Neural progenitor cell (in vitro differentiated cells): ENCODE results near the gene JADE2. TPM values are rescaled to one million over a fixed set of nuclear protein-coding genes. Genes with fewer than 3 reads are reported as not detected.
"Not testable (repeated sequence)": the region's sequence is repeated elsewhere in the genome, so short reads cannot be mapped to it uniquely, and the experiment has no call there.

Experiments used
- DNase-seq: peaks from one replicate; pipeline ENCODE4 v3.0.0-alpha.2; 2016; ENCODE audit warnings: low spot score
- H2AFZ ChIP-seq: fragments of 200-600 bp; sonication (generic); replicated peaks from 2 replicates; pipeline ENCODE4 v1.6.1; 2016; ENCODE audit warnings: antibody characterized with exemption
- H3F3A ChIP-seq: fragments of 200-600 bp; sonication (generic); 2 replicates; pipeline ENCODE4 v1.6.1; 2016; ENCODE audit warnings: antibody characterized with exemption, low read depth
- H3K27ac ChIP-seq: fragments of 200-600 bp; sonication (generic); 2 replicates; pipeline ENCODE4 v1.5.1; 2016; ENCODE audit warnings: mild to moderate bottlenecking
- H3K27me3 ChIP-seq: fragments of 200-600 bp; sonication (generic); 2 replicates; pipeline ENCODE4 v1.6.1; 2016; ENCODE audit warnings: mild to moderate bottlenecking, moderate library complexity
- H3K36me3 ChIP-seq: fragments of 200-600 bp; sonication (generic); 2 replicates; pipeline ENCODE4 v1.5.1; 2016
- H3K4me1 ChIP-seq: fragments of 200-600 bp; sonication (generic); 2 replicates; pipeline ENCODE4 v1.6.1; 2016; ENCODE audit warnings: mixed run types
- H3K4me2 ChIP-seq: fragments of 200-600 bp; sonication (generic); 2 replicates; pipeline ENCODE4 v1.6.1; 2016
- H3K4me3 ChIP-seq: fragments of 200-600 bp; sonication (generic); 2 replicates; pipeline ENCODE4 v1.5.1; 2016
- H3K79me2 ChIP-seq: fragments of 200-600 bp; sonication (generic); 2 replicates; pipeline ENCODE4 v1.6.1; 2016; ENCODE audit warnings: low read depth
- H3K9ac ChIP-seq: fragments of 200-600 bp; sonication (generic); 2 replicates; pipeline ENCODE4 v1.6.1; 2016
- H3K9me3 ChIP-seq: fragments of 200-600 bp; sonication (generic); 2 replicates; pipeline ENCODE4 v1.5.1; 2016; ENCODE audit warnings: low read depth
- H4K20me1 ChIP-seq: fragments of 200-600 bp; sonication (generic); 2 replicates; pipeline ENCODE4 v1.6.1; 2016; ENCODE audit warnings: low read depth
- H3K27ac Mint-ChIP-seq: 3 replicates; pipeline ENCODE4 v1.8.0; 2021; ENCODE audit warnings: mixed read lengths
- H3K27me3 Mint-ChIP-seq: 2 replicates; pipeline ENCODE4 v1.8.0; 2022; ENCODE audit warnings: low read depth, mild to moderate bottlenecking, inconsistent platforms, moderate library complexity, mixed read lengths; ENCODE audit not compliant: insufficient read depth
- H3K36me3 Mint-ChIP-seq: 3 replicates; pipeline ENCODE4 v1.8.0; 2021; ENCODE audit warnings: mixed read lengths
- H3K4me1 Mint-ChIP-seq: 3 replicates; pipeline ENCODE4 v1.8.0; 2021; ENCODE audit warnings: mixed read lengths
- H3K4me3 Mint-ChIP-seq: 3 replicates; pipeline ENCODE4 v1.8.0; 2021; ENCODE audit warnings: mild to moderate bottlenecking, moderate library complexity, mixed read lengths
- H3K9me3 Mint-ChIP-seq: 3 replicates; pipeline ENCODE4 v1.8.0; 2020; ENCODE audit warnings: mixed read lengths
- EZH2 ChIP-seq: fragments of 200-600 bp; sonication (generic); IDR thresholded peaks from 2 replicates; pipeline ENCODE4 v1.6.1; 2017; ENCODE audit warnings: antibody characterized with exemption, mild to moderate bottlenecking, moderate library complexity
- EZH2phosphoT487 ChIP-seq: fragments of 200-600 bp; sonication (generic); IDR thresholded peaks from 2 replicates; pipeline ENCODE4 v1.6.1; 2017; ENCODE audit warnings: antibody characterized with exemption
- total RNA-seq: library from RNA; depleted of rRNA; stranded (reverse); fragments of >200 nt; gene quantifications from 2 replicates; pipeline ENCODE4 v1.2.3, GENCODE V29; 2015; ENCODE audit warnings: low replicate concordance
- TF ChIP-seq, protein P1 (sequence below): fragments of 200-600 bp; sonication (generic); IDR thresholded peaks from 2 replicates; pipeline ENCODE4 v1.5.1; 2017; ENCODE audit warnings: antibody characterized with exemption, mild to moderate bottlenecking

The JADE2 gene
- total RNA-seq, 1 donor from 2014 or later: 1.7 TPM

- Histone ChIP-seq H3K27ac (no peak overlapping the region), H2AFZ (no peak overlapping the region), H4K20me1 (no peaks in the 10 kb centered on the region), H3K9ac (no peak overlapping the region), H3K4me2 (no peak overlapping the region), H3K36me3 (no peaks in the 10 kb centered on the region), H3K27me3 (no peaks in the 10 kb centered on the region), H3K4me3 (no peak overlapping the region), H3K9me3 (no peaks in the 10 kb centered on the region), H3K79me2 (no peaks in the 10 kb centered on the region), H3K4me1 (peaks cover 3% of the 10 kb centered on the region), H3F3A (peaks cover 10% of the 10 kb centered on the region)
- DNase-seq: no peak
- H3K27ac Mint-ChIP-seq: no peak overlapping the region
- TF ChIP-seq EZH2phosphoT487 (no peak), EZH2 (no peak)
- TF ChIP-seq, protein P1, sequence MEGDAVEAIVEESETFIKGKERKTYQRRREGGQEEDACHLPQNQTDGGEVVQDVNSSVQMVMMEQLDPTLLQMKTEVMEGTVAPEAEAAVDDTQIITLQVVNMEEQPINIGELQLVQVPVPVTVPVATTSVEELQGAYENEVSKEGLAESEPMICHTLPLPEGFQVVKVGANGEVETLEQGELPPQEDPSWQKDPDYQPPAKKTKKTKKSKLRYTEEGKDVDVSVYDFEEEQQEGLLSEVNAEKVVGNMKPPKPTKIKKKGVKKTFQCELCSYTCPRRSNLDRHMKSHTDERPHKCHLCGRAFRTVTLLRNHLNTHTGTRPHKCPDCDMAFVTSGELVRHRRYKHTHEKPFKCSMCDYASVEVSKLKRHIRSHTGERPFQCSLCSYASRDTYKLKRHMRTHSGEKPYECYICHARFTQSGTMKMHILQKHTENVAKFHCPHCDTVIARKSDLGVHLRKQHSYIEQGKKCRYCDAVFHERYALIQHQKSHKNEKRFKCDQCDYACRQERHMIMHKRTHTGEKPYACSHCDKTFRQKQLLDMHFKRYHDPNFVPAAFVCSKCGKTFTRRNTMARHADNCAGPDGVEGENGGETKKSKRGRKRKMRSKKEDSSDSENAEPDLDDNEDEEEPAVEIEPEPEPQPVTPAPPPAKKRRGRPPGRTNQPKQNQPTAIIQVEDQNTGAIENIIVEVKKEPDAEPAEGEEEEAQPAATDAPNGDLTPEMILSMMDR: no peak
- peaks cover 34% of the 10 kb centered on the region for H3K4me1 Mint-ChIP-seq
- peaks cover 8% of the 10 kb centered on the region for H3K27me3 Mint-ChIP-seq
- H3K36me3 Mint-ChIP-seq: peaks cover under 1% of the 10 kb centered on the region
- peaks cover 3% of the 10 kb centered on the region for H3K9me3 Mint-ChIP-seq
- no peak overlapping the region for H3K4me3 Mint-ChIP-seq
Observed at GRCh38 chr5:134551901-134552300, 26.4 kb downstream of the JADE2 start.

DNA sequence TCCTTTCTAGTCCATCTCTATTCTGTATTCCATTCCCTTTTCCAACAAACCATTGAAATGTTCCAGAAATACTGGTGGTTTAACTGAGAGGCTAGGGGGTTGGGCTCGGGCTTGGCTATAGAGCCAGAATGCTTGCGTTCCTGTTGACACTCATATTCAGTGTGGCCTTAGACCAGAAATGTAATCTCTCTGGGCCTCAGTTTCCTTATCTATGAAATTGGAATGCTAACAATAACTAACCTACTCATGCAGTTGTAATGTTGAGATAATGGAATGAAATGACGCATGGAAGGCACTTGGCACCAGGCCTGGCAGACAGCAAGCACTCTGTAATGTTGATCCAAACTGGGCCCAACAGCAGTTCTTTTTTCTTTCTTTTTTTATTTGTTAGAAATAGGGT, 26.8 kb downstream of the JADE2 start:
- peaks cover 10% of the 10 kb centered on the region for H3F3A ChIP-seq
- H3K36me3 Mint-ChIP-seq: peaks cover 2% of the 10 kb centered on the region
- peaks cover 4% of the 10 kb centered on the region for H3K9me3 Mint-ChIP-seq
- H3K4me1 ChIP-seq: peaks cover 3% of the 10 kb centered on the region
- no peak overlapping the region for H3K4me3 ChIP-seq
- H3K27me3 ChIP-seq: no peaks in the 10 kb centered on the region
- peaks cover 9% of the 10 kb centered on the region for H3K27me3 Mint-ChIP-seq
- no peaks in the 10 kb centered on the region for H3K36me3 ChIP-seq
- no peak overlapping the region for H3K27ac ChIP-seq
- H2AFZ ChIP-seq: no peak overlapping the region
- H3K79me2 ChIP-seq: no peaks in the 10 kb centered on the region
- H3K9me3 ChIP-seq: no peaks in the 10 kb centered on the region
- peaks cover 35% of the 10 kb centered on the region for H3K4me1 Mint-ChIP-seq
- no peak for DNase-seq
- no peak overlapping the region for H3K9ac ChIP-seq
- TF ChIP-seq EZH2phosphoT487: no peak
- H4K20me1 ChIP-seq: no peaks in the 10 kb centered on the region
- H3K4me3 Mint-ChIP-seq: no peak overlapping the region
- H3K4me2 ChIP-seq: no peak overlapping the region
- H3K27ac Mint-ChIP-seq: no peak overlapping the region

DNA sequence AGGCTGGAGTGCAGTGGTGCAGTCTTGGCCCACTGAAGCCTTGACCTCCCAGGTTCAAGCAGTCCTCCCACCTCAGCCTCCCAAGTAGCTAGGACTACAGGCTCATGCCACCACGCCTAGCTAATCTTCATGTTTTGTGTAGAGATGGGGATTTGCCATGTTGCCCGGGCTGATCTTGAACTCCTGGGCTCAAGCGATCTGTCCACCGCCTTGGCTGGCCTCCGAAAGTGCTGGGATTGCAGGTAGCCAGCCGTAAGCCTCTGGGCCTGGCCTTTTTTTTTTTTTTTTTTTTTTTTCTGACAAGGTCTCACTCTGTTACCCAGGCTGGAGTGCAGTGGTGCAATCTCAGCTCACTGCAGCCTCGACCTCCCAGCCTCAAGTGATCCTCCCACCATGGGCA, 27.2 kb downstream of the JADE2 start:
- peaks cover 33% of the 10 kb centered on the region for H3K4me1 Mint-ChIP-seq
- H3K36me3 ChIP-seq, DNase-seq, H3F3A ChIP-seq, H3K79me2 ChIP-seq, H3K4me2 ChIP-seq, H3K9me3 ChIP-seq, H3K27me3 Mint-ChIP-seq, H3K27me3 ChIP-seq, H3K4me3 ChIP-seq, H3K9ac ChIP-seq, H3K9me3 Mint-ChIP-seq, H3K4me3 Mint-ChIP-seq, H2AFZ ChIP-seq, H3K27ac ChIP-seq, H3K27ac Mint-ChIP-seq, H4K20me1 ChIP-seq, H3K36me3 Mint-ChIP-seq, H3K4me1 ChIP-seq: not testable (repeated sequence)

GRCh38 chr5:134553821-134554267, 28.4 kb downstream of the JADE2 start:
- no peak overlapping the region for H2AFZ ChIP-seq
- no peak for DNase-seq
- no peaks in the 10 kb centered on the region for H3K9me3 ChIP-seq
- no peaks in the 10 kb centered on the region for H4K20me1 ChIP-seq
- H3K79me2 ChIP-seq: no peaks in the 10 kb centered on the region
- H3K27me3 Mint-ChIP-seq: peaks cover 9% of the 10 kb centered on the region
- no peaks in the 10 kb centered on the region for H3K36me3 ChIP-seq
- H3K4me2 ChIP-seq: no peak overlapping the region
- H3K4me3 Mint-ChIP-seq: no peak overlapping the region
- H3K4me3 ChIP-seq: no peak overlapping the region
- H3K27me3 ChIP-seq: no peaks in the 10 kb centered on the region
- peaks cover 29% of the 10 kb centered on the region for H3K4me1 Mint-ChIP-seq
- H3K4me1 ChIP-seq: no peaks in the 10 kb centered on the region
- H3K9me3 Mint-ChIP-seq: peaks cover 4% of the 10 kb centered on the region
- TF ChIP-seq EZH2phosphoT487 (no peak), EZH2 (no peak)
- TF ChIP-seq, protein P1: no peak
- H3K9ac ChIP-seq: no peak overlapping the region
- no peak overlapping the region for H3K27ac ChIP-seq
- peaks cover 2% of the 10 kb centered on the region for H3K36me3 Mint-ChIP-seq
- peaks cover 10% of the 10 kb centered on the region for H3F3A ChIP-seq
- H3K27ac Mint-ChIP-seq: no peak overlapping the region
